CD4-positive, alpha-beta T cell treated with Interleukin-15 for 1 hour (primary cell): Measurements from ENCODE around the gene MORN5.

Experiments
- DNase-seq: peaks from one replicate; pipeline ENCODE4 v3.0.0-alpha.2; 2020

MORN5 gene

GRCh38 chr9:122125509-122126330 is 34.0 kb upstream of the MORN5 start:
- DNase-seq, result no peak

GRCh38 chr9:122126331-122127261 is 33.1 kb upstream of the MORN5 start:
- DNase-seq, result no peak

- DNase-seq, result no peak
Observed at GRCh38 chr9:122127396-122127798, 32.3 kb upstream of the MORN5 start.

GRCh38 chr9:122128007-122128968 is 31.4 kb upstream of the MORN5 start:
- no peak for DNase-seq

GRCh38 chr9:122128969-122129343 is 30.8 kb upstream of the MORN5 start:
- DNase-seq, result no peak

GRCh38 chr9:122129969-122130368 is 29.7 kb upstream of the MORN5 start:
- DNase-seq, result no peak

- no peak for DNase-seq
Observed at GRCh38 chr9:122130837-122131236, 28.9 kb upstream of the MORN5 start.

GRCh38 chr9:122131401-122132001 is 28.2 kb upstream of the MORN5 start:
- DNase-seq, result no peak

- DNase-seq, result no peak
Observed at GRCh38 chr9:122132539-122132938, 27.2 kb upstream of the MORN5 start.

GRCh38 chr9:122133263-122133983 is 26.3 kb upstream of the MORN5 start:
- no peak for DNase-seq

GRCh38 chr9:122133984-122134535 is 25.6 kb upstream of the MORN5 start:
- DNase-seq, result no peak

- no peak for DNase-seq
Observed at GRCh38 chr9:122134822-122135528, 24.7 kb upstream of the MORN5 start.

GRCh38 chr9:122135529-122135859 is 24.2 kb upstream of the MORN5 start:
- DNase-seq, result no peak

GRCh38 chr9:122138560-122139268 is 21.0 kb upstream of the MORN5 start:
- DNase-seq, result no peak

GRCh38 chr9:122140368-122141193 is 19.1 kb upstream of the MORN5 start:
- DNase-seq, result no peak

- DNase-seq, result no peak
Observed at GRCh38 chr9:122141671-122142070, 18.0 kb upstream of the MORN5 start.

- DNase-seq, result no peak
Observed at GRCh38 chr9:122143296-122143695, 16.4 kb upstream of the MORN5 start.

GRCh38 chr9:122143876-122144405 is 15.8 kb upstream of the MORN5 start:
- no peak for DNase-seq
